Measurements from ENCODE around the gene ZNF438.
"Not testable (repeated sequence)": the region's sequence is repeated elsewhere in the genome, so short reads cannot be mapped to it uniquely, and the experiment has no call there.

Gene ZNF438

DNA sequence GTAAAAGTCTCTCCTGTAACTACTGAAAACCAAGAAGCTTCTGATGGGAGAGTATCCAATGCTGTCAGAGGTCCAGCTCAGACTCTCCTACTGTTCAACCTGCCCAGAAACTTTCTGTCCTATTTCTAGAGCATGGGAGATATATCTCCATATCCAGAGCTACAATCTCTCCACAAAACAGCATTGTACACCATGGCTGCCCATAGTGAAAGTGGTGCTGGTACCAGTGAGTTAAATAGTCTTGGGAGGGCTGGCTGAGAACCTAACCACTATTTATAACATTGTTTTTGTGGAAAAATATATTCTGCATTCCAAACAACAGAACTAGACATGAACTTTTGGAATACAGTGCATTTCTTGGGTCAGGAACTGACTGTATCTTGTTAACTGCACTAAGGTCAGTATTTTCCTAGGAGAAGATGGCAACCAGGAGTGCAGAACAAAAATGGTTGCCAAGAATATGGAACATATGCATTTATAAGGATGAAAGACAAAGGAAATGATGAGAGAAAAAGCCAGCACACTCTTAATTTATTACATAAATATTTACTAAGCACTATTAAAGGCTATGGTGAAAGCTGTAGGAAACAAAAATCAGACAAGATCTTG, 91.9 kb downstream of the ZNF438 start:
- POLR2A ChIA-PET (ENCODE audit: low non-redundant PET) = no interaction called here
- H3K27ac ChIP-seq = no peak overlapping the region
- TF ChIP-seq, protein P1, sequence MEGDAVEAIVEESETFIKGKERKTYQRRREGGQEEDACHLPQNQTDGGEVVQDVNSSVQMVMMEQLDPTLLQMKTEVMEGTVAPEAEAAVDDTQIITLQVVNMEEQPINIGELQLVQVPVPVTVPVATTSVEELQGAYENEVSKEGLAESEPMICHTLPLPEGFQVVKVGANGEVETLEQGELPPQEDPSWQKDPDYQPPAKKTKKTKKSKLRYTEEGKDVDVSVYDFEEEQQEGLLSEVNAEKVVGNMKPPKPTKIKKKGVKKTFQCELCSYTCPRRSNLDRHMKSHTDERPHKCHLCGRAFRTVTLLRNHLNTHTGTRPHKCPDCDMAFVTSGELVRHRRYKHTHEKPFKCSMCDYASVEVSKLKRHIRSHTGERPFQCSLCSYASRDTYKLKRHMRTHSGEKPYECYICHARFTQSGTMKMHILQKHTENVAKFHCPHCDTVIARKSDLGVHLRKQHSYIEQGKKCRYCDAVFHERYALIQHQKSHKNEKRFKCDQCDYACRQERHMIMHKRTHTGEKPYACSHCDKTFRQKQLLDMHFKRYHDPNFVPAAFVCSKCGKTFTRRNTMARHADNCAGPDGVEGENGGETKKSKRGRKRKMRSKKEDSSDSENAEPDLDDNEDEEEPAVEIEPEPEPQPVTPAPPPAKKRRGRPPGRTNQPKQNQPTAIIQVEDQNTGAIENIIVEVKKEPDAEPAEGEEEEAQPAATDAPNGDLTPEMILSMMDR (conservative IDR thresholded peaks at IDR 0.05; ENCODE audit: low read depth) = no peak
- no peak for DNase-seq (ENCODE audit: low spot score)
- CTCF ChIA-PET = no interaction called here

DNA sequence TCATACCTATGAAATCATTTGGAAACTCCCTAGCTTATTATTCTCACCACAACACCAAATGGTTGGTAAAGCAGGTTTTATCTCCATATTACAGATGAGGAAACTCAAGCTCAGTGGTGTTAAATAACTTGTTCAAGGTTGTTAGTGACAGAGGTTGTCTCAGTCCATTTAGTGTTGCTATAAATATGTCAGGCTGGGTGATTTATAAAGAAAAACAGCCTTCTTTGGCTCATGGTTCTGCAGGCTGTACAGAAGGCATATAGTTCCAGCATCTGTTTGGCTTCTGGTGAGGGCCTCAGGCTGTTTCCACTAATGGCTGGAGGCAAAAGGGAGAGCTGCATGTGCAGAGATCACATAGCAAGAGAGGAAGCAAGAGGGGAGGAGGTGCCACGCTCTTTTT, 96.6 kb downstream of the ZNF438 start:
- CTCF ChIA-PET = no interaction called here
- TF ChIP-seq, protein P1 (conservative IDR thresholded peaks at IDR 0.05; ENCODE audit: low read depth) = no peak
- POLR2A ChIA-PET (ENCODE audit: low non-redundant PET) = no interaction called here
- no peak for DNase-seq (ENCODE audit: low spot score)
- H3K27ac ChIP-seq = no peak overlapping the region

DNA sequence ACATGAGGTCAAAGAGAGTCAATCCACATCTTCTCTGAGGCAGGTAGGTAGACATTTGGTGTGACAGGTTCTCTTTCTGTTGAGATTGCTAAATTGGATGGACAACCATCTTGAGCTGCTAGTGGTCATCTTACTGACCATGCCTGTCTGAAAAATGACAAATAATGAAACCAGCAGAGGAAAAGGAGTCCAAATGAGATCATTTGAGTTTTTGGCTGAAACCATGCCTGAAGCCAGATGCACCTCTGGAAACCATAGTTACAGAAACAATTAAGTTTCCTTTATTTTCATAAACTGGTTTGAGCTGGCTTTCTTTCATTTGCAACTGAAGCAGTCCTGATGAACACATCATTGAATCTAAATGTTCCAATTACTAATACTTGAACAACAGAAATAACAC, 100.6 kb downstream of the ZNF438 start:
- CTCF ChIA-PET = no interaction called here
- POLR2A ChIA-PET (ENCODE audit: low non-redundant PET) = no interaction called here

DNA sequence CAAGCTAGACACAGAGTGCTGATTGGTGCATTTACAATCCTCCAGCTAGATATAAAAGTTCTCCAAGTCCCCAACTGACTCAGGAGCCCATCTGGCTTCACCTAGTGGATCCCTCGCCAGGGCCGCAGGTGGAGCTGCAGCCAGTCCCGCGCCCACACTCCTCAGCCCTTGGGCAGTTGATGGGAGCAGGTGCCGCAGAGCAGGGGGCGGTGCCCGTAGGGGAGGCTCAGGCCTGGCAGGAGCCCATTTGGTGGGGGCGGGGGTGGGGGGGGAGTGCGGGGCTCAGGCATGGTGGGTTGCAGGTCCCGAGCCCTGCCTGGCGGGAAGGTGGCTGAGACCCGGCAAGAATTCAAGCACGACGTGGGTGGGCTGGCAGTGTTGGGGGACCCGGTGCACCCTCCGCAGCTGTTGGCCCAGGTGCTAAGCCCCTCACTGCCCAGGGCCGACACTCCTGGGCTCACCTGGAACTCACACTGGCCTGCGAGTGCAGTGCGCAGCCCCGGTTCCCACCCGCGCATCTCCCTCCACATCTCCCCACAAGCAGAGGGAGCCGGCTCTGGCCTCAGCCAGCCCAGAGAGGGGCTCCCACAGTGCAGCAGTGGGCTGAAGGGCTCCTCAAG, 101.7 kb downstream of the ZNF438 start:
- no peak for DNase-seq (ENCODE audit: low spot score)
- H3K27ac ChIP-seq = no peak overlapping the region
- POLR2A ChIA-PET (ENCODE audit: low non-redundant PET) = no interaction called here
- CTCF ChIA-PET = no interaction called here
- TF ChIP-seq, protein P1 (conservative IDR thresholded peaks at IDR 0.05; ENCODE audit: low read depth) = no peak

More for the DNA sequence above, 100.6 kb downstream of the ZNF438 start:
- H3K27ac ChIP-seq = no peak overlapping the region
- TF ChIP-seq, protein P1 (conservative IDR thresholded peaks at IDR 0.05; ENCODE audit: low read depth) = no peak
- DNase-seq (ENCODE audit: low spot score) = no peak

DNA sequence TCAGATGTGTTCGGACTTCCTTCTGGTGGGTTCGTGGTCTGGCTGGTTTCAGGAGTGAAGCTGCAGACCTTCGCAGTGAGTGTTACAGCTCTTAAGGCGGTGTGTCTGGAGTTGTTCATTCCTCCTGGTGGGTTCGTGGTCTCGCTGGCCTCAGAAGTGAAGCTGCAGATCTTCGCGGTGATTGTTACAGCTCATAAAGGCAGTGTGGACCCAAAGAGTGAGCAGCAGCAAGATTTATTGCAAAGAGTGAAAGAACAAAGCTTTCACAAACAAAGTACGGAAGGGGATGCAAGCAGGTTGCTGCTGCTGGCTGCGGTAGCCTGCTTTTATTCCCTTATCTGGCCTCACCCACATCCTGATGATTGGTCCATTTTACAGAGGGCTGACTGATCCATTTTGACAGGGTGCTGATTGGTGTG, 102.3 kb downstream of the ZNF438 start:
- POLR2A ChIA-PET (ENCODE audit: low non-redundant PET); H3K27ac ChIP-seq; CTCF ChIA-PET; DNase-seq (ENCODE audit: low spot score): not testable (repeated sequence)

DNA sequence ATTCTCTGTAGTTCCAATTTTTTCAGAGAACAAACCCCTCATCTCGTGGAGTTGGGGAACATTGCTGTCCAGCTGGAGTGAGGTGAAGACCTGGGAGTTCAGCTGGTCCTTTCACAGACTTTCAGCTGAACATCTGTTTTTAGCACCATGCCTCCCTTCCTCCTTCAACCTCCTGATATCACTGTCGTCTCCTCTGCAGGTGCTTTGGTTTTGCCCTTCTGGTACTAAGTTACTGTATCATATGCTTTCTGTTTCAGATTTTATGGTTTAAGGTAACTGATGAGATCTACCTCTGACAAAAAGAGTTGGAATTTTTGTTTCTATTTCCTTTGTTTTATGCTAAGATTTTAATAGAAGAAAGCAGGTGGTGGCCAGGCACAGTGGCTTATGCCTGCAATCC, 102.9 kb downstream of the ZNF438 start:
- H3K27ac ChIP-seq = no peak overlapping the region
- TF ChIP-seq, protein P1 (conservative IDR thresholded peaks at IDR 0.05; ENCODE audit: low read depth) = no peak
- POLR2A ChIA-PET (ENCODE audit: low non-redundant PET) = no interaction called here
- CTCF ChIA-PET = no interaction called here
- no peak for DNase-seq (ENCODE audit: low spot score)

DNA sequence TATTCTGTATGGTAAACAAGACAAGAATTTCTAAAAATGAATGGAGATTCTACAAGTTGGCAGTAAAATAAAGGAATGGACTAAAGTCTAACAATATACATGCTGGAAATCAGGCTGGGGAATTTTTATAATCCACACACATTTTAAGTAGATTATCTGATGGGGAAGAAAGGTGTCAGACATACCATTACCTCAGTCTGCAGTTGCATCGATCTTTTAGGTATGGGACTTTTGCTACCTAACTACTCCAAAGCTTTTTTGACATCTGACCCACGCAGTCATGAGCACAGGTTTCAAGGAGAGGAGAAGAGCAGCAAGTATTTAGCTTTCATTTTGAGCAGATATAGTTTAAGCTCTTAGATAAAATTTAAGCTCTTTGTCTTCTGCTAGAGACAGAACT, 113.0 kb downstream of the ZNF438 start:
- POLR2A ChIA-PET (ENCODE audit: low non-redundant PET) = no interaction called here
- H3K27ac ChIP-seq = no peak overlapping the region
- no peak for DNase-seq (ENCODE audit: low spot score)
- CTCF ChIA-PET = no interaction called here
- TF ChIP-seq, protein P1 (conservative IDR thresholded peaks at IDR 0.05; ENCODE audit: low read depth) = no peak
